B cell (primary cell): ENCODE measurements around the gene ZSCAN25.

Experiments
- EZH2 ChIP-seq: IDR thresholded peaks from 2 replicates; pipeline ENCODE4 v1.6.1; 2012; ENCODE audit warnings: borderline replicate concordance, low read depth, mild to moderate bottlenecking, moderate library complexity, low read length; ENCODE audit not compliant: insufficient read depth, poor library complexity, severe bottlenecking
- TF ChIP-seq, protein P1 (sequence below): fragments of 200-600 bp; IDR thresholded peaks from one replicate; pipeline ENCODE4 v1.8.0; 2022; ENCODE audit warnings: antibody characterized with exemption, mild to moderate bottlenecking

GRCh38 chr7:99666013-99666395 lies 49.3 kb downstream of the ZSCAN25 start:
- TF ChIP-seq EZH2, result no peak
- TF ChIP-seq, protein P1, sequence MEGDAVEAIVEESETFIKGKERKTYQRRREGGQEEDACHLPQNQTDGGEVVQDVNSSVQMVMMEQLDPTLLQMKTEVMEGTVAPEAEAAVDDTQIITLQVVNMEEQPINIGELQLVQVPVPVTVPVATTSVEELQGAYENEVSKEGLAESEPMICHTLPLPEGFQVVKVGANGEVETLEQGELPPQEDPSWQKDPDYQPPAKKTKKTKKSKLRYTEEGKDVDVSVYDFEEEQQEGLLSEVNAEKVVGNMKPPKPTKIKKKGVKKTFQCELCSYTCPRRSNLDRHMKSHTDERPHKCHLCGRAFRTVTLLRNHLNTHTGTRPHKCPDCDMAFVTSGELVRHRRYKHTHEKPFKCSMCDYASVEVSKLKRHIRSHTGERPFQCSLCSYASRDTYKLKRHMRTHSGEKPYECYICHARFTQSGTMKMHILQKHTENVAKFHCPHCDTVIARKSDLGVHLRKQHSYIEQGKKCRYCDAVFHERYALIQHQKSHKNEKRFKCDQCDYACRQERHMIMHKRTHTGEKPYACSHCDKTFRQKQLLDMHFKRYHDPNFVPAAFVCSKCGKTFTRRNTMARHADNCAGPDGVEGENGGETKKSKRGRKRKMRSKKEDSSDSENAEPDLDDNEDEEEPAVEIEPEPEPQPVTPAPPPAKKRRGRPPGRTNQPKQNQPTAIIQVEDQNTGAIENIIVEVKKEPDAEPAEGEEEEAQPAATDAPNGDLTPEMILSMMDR, result no peak
